Measurements from ENCODE around the gene FBXL7. TPM values are rescaled to one million over a fixed set of nuclear protein-coding genes. Genes with fewer than 3 reads are reported as not detected.

The FBXL7 gene
- total and polyA plus RNA-seq, 2 of the 8 experiments (the other 6 are each of a cell fraction or from before 2014, with no cell fraction given), result 17.7 to 17.8 TPM

- H3K4me3 ChIP-seq (ENCODE audit: extremely low read depth in 1 of 4, insufficient read depth in 2 of 4, low read depth in 3 of 4, low read length in 4 of 4), result no peak overlapping the region
- ChIA-PET POLR2A (ENCODE audit: partially characterized antibody) (no interaction called here), CTCF (ENCODE audit: partially characterized antibody) (no interaction called here)
- H3K23ac ChIP-seq (ENCODE audit: insufficient read length), result no peak overlapping the region
- H4K8ac ChIP-seq (ENCODE audit: extremely low read depth, insufficient read depth, low read length), result no peak overlapping the region
- no peaks in the 10 kb centered on the region for H4K20me1 ChIP-seq (replicated peaks in 1 of 2; ENCODE audit: control insufficient read depth in 1 of 2, insufficient read depth in 2 of 2, low read length in 2 of 2)
- H2BK5ac ChIP-seq (ENCODE audit: low read depth, low read length), result no peak overlapping the region
- H2BK12ac ChIP-seq (ENCODE audit: low read depth, low read length), result no peak overlapping the region
- no peak overlapping the region for H2AK5ac ChIP-seq (ENCODE audit: low read depth, low read length)
- H2BK20ac ChIP-seq (ENCODE audit: low read length), result no peak overlapping the region
- TF ChIP-seq POLR2A (IDR thresholded peaks at IDR 0.05; ENCODE audit: control extremely low read depth in 1 of 2, low read depth in 2 of 2, low read length in 2 of 2), result no peak
- H3K79me2 ChIP-seq (ENCODE audit: control insufficient read depth in 1 of 2, insufficient read depth in 2 of 2, low read length in 2 of 2), result peaks cover 0 to 32% of the 10 kb centered on the region in 2 experiments; a peak in 3 of 4 replicates
- no peaks in the 10 kb centered on the region; the same call in 1 of the 2 replicates for H3K79me1 ChIP-seq (ENCODE audit: low read depth, low read length)
- no peak overlapping the region for H3K4ac ChIP-seq (replicated peaks; ENCODE audit: insufficient read length, low read depth, low read length)
- peaks cover 3 to 13% (median 11%) of the 10 kb centered on the region in 4 experiments; a peak in 6 of 7 replicates for H3K4me1 ChIP-seq (replicated peaks in 1 of 4; ENCODE audit: control insufficient read depth in 3 of 4, insufficient read depth in 4 of 4, low read length in 3 of 4)
- H3K14ac ChIP-seq (ENCODE audit: insufficient read length), result no peak overlapping the region
- no peak overlapping the region for H3K4me2 ChIP-seq (ENCODE audit: insufficient read depth in 1 of 2, low read depth in 2 of 2, low read length in 2 of 2)
- H3K36me3 ChIP-seq (ENCODE audit: control insufficient read depth in 2 of 4, insufficient read depth in 4 of 4, low read length in 3 of 4), result no peaks in the 10 kb centered on the region
- DNase-seq (ENCODE audit: low read depth in 1 of 2, low spot score in 2 of 2) (no peak), FAIRE-seq (no peak)
- no peaks in the 10 kb centered on the region for H3K23me2 ChIP-seq (ENCODE audit: low read depth, low read length)
- no peak overlapping the region for H2BK15ac ChIP-seq (ENCODE audit: low read length)
- H4K5ac ChIP-seq (ENCODE audit: insufficient read length, low read depth, low read length), result no peak overlapping the region
- no peaks in the 10 kb centered on the region for H3K27me3 ChIP-seq (replicated peaks in 1 of 4; ENCODE audit: control insufficient read depth in 3 of 4, extremely low read depth in 1 of 4, insufficient read depth in 3 of 4, low read length in 3 of 4)
- no peak overlapping the region for H3K18ac ChIP-seq (ENCODE audit: extremely low read depth, low read length)
- H2AFZ ChIP-seq (ENCODE audit: low read length), result no peak overlapping the region
- 90% methylated on average over 3 of the region's 3 CpGs; no CpG with 5 or more reads in 1 of the 2 experiments for WGBS, 2 experiments (ENCODE audit: extremely low coverage in 1 of 2, insufficient coverage in 1 of 2, insufficient read length in 1 of 2, insufficient replicate concordance in 2 of 2, low coverage in 1 of 2, low lambda C conversion rate in 2 of 2, missing lambda C conversion rate in 1 of 2)
- H3K27ac ChIP-seq (ENCODE audit: low read depth, low read length), result no peak overlapping the region
- no peak overlapping the region for H2BK120ac ChIP-seq (replicated peaks; ENCODE audit: low read depth, low read length)
- H3K9ac ChIP-seq (replicated peaks in 1 of 4; ENCODE audit: extremely low read depth in 1 of 4, low read depth in 3 of 4, low read length in 3 of 4), result no peak overlapping the region
- no peak overlapping the region for H4K91ac ChIP-seq (replicated peaks; ENCODE audit: insufficient read length, low read length)
- no peaks in the 10 kb centered on the region for H3K9me3 ChIP-seq (ENCODE audit: insufficient read depth in 2 of 2, low read depth in 1 of 2, low read length in 1 of 2)
- no peak overlapping the region for H3K56ac ChIP-seq (replicated peaks; ENCODE audit: insufficient read length, low read depth, low read length)
Measured at GRCh38 chr5:15643731-15644130, 143.8 kb downstream of the FBXL7 start.

Data from H1 (cell line).